T-helper 2 cell treated with Interferon-gamma antibody and Interleukin-4, amounts not matched to agents 5 μg/mL and 100 μg/mL, for 36 hours (primary cell): ENCODE data around the gene NDUFAF2.
A peak's percentile ranks its signal among the peaks of the same experiment; 100 is the strongest.

ENCODE experiments used
- DNase-seq: peaks from one replicate; pipeline ENCODE4 v3.0.0; 2021; ENCODE audit warnings: low spot score
- H3K27ac Mint-ChIP-seq: one replicate; pipeline ENCODE4 v1.8.0; 2021; ENCODE audit warnings: mild to moderate bottlenecking, mixed read lengths
- H3K27me3 Mint-ChIP-seq: one replicate; pipeline ENCODE4 v1.8.0; 2021; ENCODE audit warnings: low read depth, mixed read lengths
- H3K36me3 Mint-ChIP-seq: one replicate; pipeline ENCODE4 v1.8.0; 2021; ENCODE audit warnings: low read depth, mixed read lengths
- H3K4me1 Mint-ChIP-seq: one replicate; pipeline ENCODE4 v1.8.0; 2021; ENCODE audit warnings: low read depth, mixed read lengths
- H3K4me3 Mint-ChIP-seq: one replicate; pipeline ENCODE4 v1.8.0; 2022; ENCODE audit warnings: mild to moderate bottlenecking, moderate library complexity, mixed read lengths
- H3K9me3 Mint-ChIP-seq: one replicate; pipeline ENCODE4 v1.8.0; 2021; ENCODE audit warnings: mixed read lengths

Gene NDUFAF2

GRCh38 chr5:61198606-61199005, 253.6 kb downstream of the NDUFAF2 start:
- no peak overlapping the region for H3K27ac Mint-ChIP-seq
- DNase-seq, result no peak
- H3K4me1 Mint-ChIP-seq, result peaks cover 10% of the 10 kb centered on the region
- peaks cover 2% of the 10 kb centered on the region for H3K36me3 Mint-ChIP-seq
- H3K9me3 Mint-ChIP-seq, result peaks cover 15% of the 10 kb centered on the region
- H3K27me3 Mint-ChIP-seq, result peaks cover 23% of the 10 kb centered on the region
- no peak overlapping the region for H3K4me3 Mint-ChIP-seq

- no peak for DNase-seq
- Mint-ChIP-seq H3K36me3 (peaks cover 2% of the 10 kb centered on the region), H3K27ac (no peak overlapping the region), H3K9me3 (peaks cover 15% of the 10 kb centered on the region), H3K4me3 (no peak overlapping the region), H3K4me1 (peaks cover 10% of the 10 kb centered on the region), H3K27me3 (peaks cover 15% of the 10 kb centered on the region)
Observed at GRCh38 chr5:61200582-61201155, 255.7 kb downstream of the NDUFAF2 start.

- peak; percentile 14 for DNase-seq
- Mint-ChIP-seq H3K4me1 (peaks cover 2% of the 10 kb centered on the region), H3K9me3 (peaks cover 19% of the 10 kb centered on the region), H3K36me3 (peaks cover 2% of the 10 kb centered on the region), H3K27me3 (peaks cover 4% of the 10 kb centered on the region), H3K4me3 (no peak overlapping the region), H3K27ac (no peak overlapping the region)
Observed at GRCh38 chr5:61202213-61202612, 257.2 kb downstream of the NDUFAF2 start.
